IMR-90 (cell line): ENCODE data around the gene CXCL16. TPM values are rescaled to one million over a fixed set of nuclear protein-coding genes. Genes with fewer than 3 reads are reported as not detected.

ENCODE experiments used
- ATAC-seq: fragments of 200-7000 bp; cut with Tn5 transposase; 2 replicates; pipeline ENCODE4 v1.9.1; 2020; ENCODE audit warnings: low read depth, mild to moderate bottlenecking, moderate library complexity
- BruUV-seq: library from RNA; stranded (reverse); fragments of 400-500 nt; replicated peaks from 2 replicates; lab custom pipeline; 2021; lab: Mats Ljungman, UMichigan
- CTCF ChIA-PET: fragments of 300-600 bp; formaldehyde crosslinking; extraction: SDS; loops from one replicate; lab custom pipeline; 2021; ENCODE audit warnings: antibody characterized with exemption; lab: Yijun Ruan, JAX
- POLR2A ChIA-PET: fragments of 300-600 bp; sonication (Branson Sonifier 250); formaldehyde crosslinking; loops from one replicate; lab custom pipeline; 2022; ENCODE audit warnings: antibody characterized with exemption; ENCODE audit not compliant: unreplicated experiment; lab: Charles Lee
- DNase-seq: peaks from one replicate; pipeline ENCODE4 v3.0.0; 2013
- H2AFZ ChIP-seq: replicated peaks from 2 replicates; pipeline ENCODE3; 2013; ENCODE audit warnings: low read length, mild to moderate bottlenecking; ENCODE audit not compliant: poor library complexity
- H2AK5ac ChIP-seq: 2 replicates; pipeline ENCODE4 v1.6.1; 2013; ENCODE audit warnings: low read depth, low read length, inconsistent platforms
- H2AK9ac ChIP-seq: replicated peaks from 2 replicates; pipeline ENCODE3; 2013; ENCODE audit warnings: mild to moderate bottlenecking, low read depth, low read length, moderate library complexity; ENCODE audit not compliant: poor library complexity
- H2BK120ac ChIP-seq: 2 replicates; pipeline ENCODE4 v1.6.1; 2013; ENCODE audit warnings: low read depth, low read length, inconsistent platforms
- H2BK15ac ChIP-seq: 3 replicates; pipeline ENCODE4 v1.6.1; 2013; ENCODE audit warnings: low read depth, low read length, inconsistent platforms
- H2BK20ac ChIP-seq: 2 replicates; pipeline ENCODE4 v1.6.1; 2013; ENCODE audit warnings: low read depth, mild to moderate bottlenecking, inconsistent platforms, low read length, moderate library complexity
- H2BK5ac ChIP-seq: 2 replicates; pipeline ENCODE4 v1.6.1; 2013; ENCODE audit warnings: mild to moderate bottlenecking, low read depth, low read length, inconsistent platforms; ENCODE audit not compliant: poor library complexity, severe bottlenecking
- H3K14ac ChIP-seq: replicated peaks from 2 replicates; pipeline ENCODE4 v1.6.1; 2013; ENCODE audit warnings: low read depth, low read length, inconsistent platforms
- H3K18ac ChIP-seq: 2 replicates; pipeline ENCODE4 v1.6.1; 2013; ENCODE audit warnings: low read depth, low read length, control low read depth
- H3K23ac ChIP-seq: 2 replicates; pipeline ENCODE4 v1.6.1; 2013; ENCODE audit warnings: low read depth, low read length, inconsistent platforms
- H3K27ac ChIP-seq: 2 replicates; pipeline ENCODE4 v1.5.1; 2013; ENCODE audit warnings: mild to moderate bottlenecking, control low read depth, low read length; ENCODE audit not compliant: insufficient read depth
- H3K27me3 ChIP-seq: 2 replicates; pipeline ENCODE4 v1.6.1; 2013; ENCODE audit warnings: low read length; ENCODE audit not compliant: control insufficient read depth, insufficient read depth
- H3K36me3 ChIP-seq: 2 replicates; pipeline ENCODE4 v1.6.1; 2013; ENCODE audit warnings: low read length, mixed read lengths; ENCODE audit not compliant: control insufficient read depth, insufficient read depth
- H3K4ac ChIP-seq: 2 replicates; pipeline ENCODE4 v1.6.1; 2013; ENCODE audit warnings: low read depth, low read length, inconsistent platforms
- H3K4me1 ChIP-seq: 2 replicates; pipeline ENCODE4 v1.6.1; 2013; ENCODE audit warnings: low read length, mixed read lengths; ENCODE audit not compliant: control insufficient read depth, insufficient read depth
- H3K4me2 ChIP-seq: 2 replicates; pipeline ENCODE4 v1.6.1; 2013; ENCODE audit warnings: low read depth, mild to moderate bottlenecking, control low read depth, low read length, moderate library complexity
- H3K4me3 ChIP-seq: 2 replicates; pipeline ENCODE4 v1.5.1; 2013; ENCODE audit warnings: low read depth, mild to moderate bottlenecking, control low read depth, low read length, moderate library complexity; ENCODE audit not compliant: insufficient read depth
- H3K56ac ChIP-seq: 2 replicates; pipeline ENCODE4 v1.6.1; 2013; ENCODE audit warnings: low read length, inconsistent platforms; ENCODE audit not compliant: insufficient read depth; ENCODE audit errors: extremely low read depth
- H3K79me1 ChIP-seq, 2 experiments: 2 replicates each; pipeline ENCODE4 v1.6.1; 2013; ENCODE audit warnings: low read length in 2 of 2, inconsistent platforms in 1 of 2, low read depth in 1 of 2
- H3K9ac ChIP-seq: 2 replicates; pipeline ENCODE4 v1.6.1; 2013; ENCODE audit warnings: low read depth, low read length, control low read depth
- H3K9me1 ChIP-seq: 2 replicates; pipeline ENCODE4 v1.6.1; 2013; ENCODE audit warnings: low read length, inconsistent platforms; ENCODE audit not compliant: insufficient read depth
- H3K9me3 ChIP-seq: 2 replicates; pipeline ENCODE4 v1.6.1; 2013; ENCODE audit warnings: low read length; ENCODE audit not compliant: control insufficient read depth, insufficient read depth
- H4K20me1 ChIP-seq: 2 replicates; pipeline ENCODE4 v1.6.1; 2013; ENCODE audit warnings: low read length, inconsistent platforms; ENCODE audit not compliant: insufficient read depth
- H4K5ac ChIP-seq: 2 replicates; pipeline ENCODE4 v1.6.1; 2013; ENCODE audit warnings: mild to moderate bottlenecking, low read depth, low read length, control low read depth
- H4K8ac ChIP-seq, 2 experiments: 2 replicates each; pipeline ENCODE4 v1.6.1; 2013; ENCODE audit warnings: low read depth in 2 of 2, low read length in 2 of 2, control low read depth in 1 of 2, inconsistent platforms in 1 of 2
- H4K91ac ChIP-seq: 2 replicates; pipeline ENCODE4 v1.6.1; 2013; ENCODE audit warnings: low read depth, low read length, inconsistent platforms; ENCODE audit not compliant: insufficient read depth
- BHLHE40 ChIP-seq: fragments of 150-350 bp; IDR thresholded peaks from 2 replicates; pipeline ENCODE4 v1.6.1; 2016; ENCODE audit warnings: mild to moderate bottlenecking, low read depth, low read length
- CEBPB ChIP-seq: IDR thresholded peaks from 2 replicates; pipeline ENCODE4 v1.6.1; 2012; ENCODE audit warnings: low read depth, low read length, improper control_type of control experiment
- CTCF ChIP-seq: conservative IDR thresholded peaks from 2 replicates; pipeline ENCODE4 v1.5.1; 2012; ENCODE audit warnings: mild to moderate bottlenecking, low read depth, low read length, improper control_type of control experiment
- ELK1 ChIP-seq: fragments of 150-350 bp; IDR thresholded peaks from 2 replicates; pipeline ENCODE4 v1.6.1; 2016; ENCODE audit warnings: low read depth, mild to moderate bottlenecking, low read length, moderate library complexity, borderline replicate concordance
- FOS ChIP-seq: fragments of 150-350 bp; IDR thresholded peaks from 2 replicates; pipeline ENCODE4 v1.6.1; 2016; ENCODE audit warnings: low read depth, low read length
- MAFK ChIP-seq: IDR thresholded peaks from 2 replicates; pipeline ENCODE4 v1.6.1; 2012; ENCODE audit warnings: low read depth, low read length, improper control_type of control experiment
- MAZ ChIP-seq: IDR thresholded peaks from 2 replicates; pipeline ENCODE4 v1.6.1; 2012; ENCODE audit warnings: low read depth, mild to moderate bottlenecking, low read length, improper control_type of control experiment, moderate library complexity, borderline replicate concordance
- MXI1 ChIP-seq: IDR thresholded peaks from 2 replicates; pipeline ENCODE4 v1.6.1; 2012; ENCODE audit warnings: low read depth, mild to moderate bottlenecking, low read length, moderate library complexity, borderline replicate concordance
- NFE2L2 ChIP-seq: fragments of 150-350 bp; IDR thresholded peaks from 2 replicates; pipeline ENCODE4 v1.6.1; 2016; ENCODE audit warnings: low read depth, mild to moderate bottlenecking, low read length
- POLR2A ChIP-seq: IDR thresholded peaks from 2 replicates; pipeline ENCODE4 v1.6.1; 2012; ENCODE audit warnings: mild to moderate bottlenecking, low read depth, low read length
- RAD21 ChIP-seq: IDR thresholded peaks from 2 replicates; pipeline ENCODE4 v1.6.1; 2012; ENCODE audit warnings: low read length, improper control_type of control experiment
- RCOR1 ChIP-seq: IDR thresholded peaks from 2 replicates; pipeline ENCODE4 v1.6.1; 2012; ENCODE audit warnings: mild to moderate bottlenecking, low read length, improper control_type of control experiment; ENCODE audit not compliant: insufficient replicate concordance
- SMC3 ChIP-seq: fragments of 150-350 bp; IDR thresholded peaks from 2 replicates; pipeline ENCODE4 v1.6.1; 2016; ENCODE audit warnings: low read depth, mild to moderate bottlenecking, antibody characterized with exemption, low read length, moderate library complexity
- WGBS, 2 experiments: methylation state at CpG; one replicate each; pipeline versions ENCODE4 v1.1.5 to v1.1.7; 2013; ENCODE audit warnings: missing lambda C conversion rate in 2 of 2; ENCODE audit not compliant: insufficient read length in 1 of 2; ENCODE audit errors: extremely low coverage in 2 of 2; 5-methylcytosine and 5-hydroxymethylcytosine counted together
- dilution Hi-C: fragments of 300-500 bp; cut with HindIII; formaldehyde crosslinking; loops from one replicate; pipeline ENCODE4 v1.14.3; 2018; ENCODE audit warnings: low sequenced_read_pairs; ENCODE audit not compliant: unreplicated experiment
- in situ Hi-C: fragments of 300-500 bp; cut with MboI; formaldehyde crosslinking; loops from 3 replicates; pipeline ENCODE4 v1.14.3; 2019; ENCODE audit warnings: low sequenced_read_pairs, inconsistent platforms, mixed read lengths
- intact Hi-C: fragments of 100-400 bp; cut with micrococcal nuclease; formaldehyde crosslinking; loops from 2 replicates; pipeline ENCODE4 v1.10.0; 2022
- polyA plus RNA-seq, 3 experiments: library from polyadenylated mRNA; depleted of rRNA; stranded (reverse); fragments of >200 nt; gene quantifications; 2 replicates each; pipeline ENCODE4 v1.2.3, GENCODE V29; 2012; ENCODE audit warnings: low replicate concordance in 1 of 3
- total RNA-seq: library from RNA; depleted of rRNA; stranded (reverse); fragments of >200 nt; gene quantifications from 2 replicates; pipeline ENCODE4 v1.2.3, GENCODE V29; 2012

Gene CXCL16
- total and polyA plus RNA-seq, 2 of the 4 experiments (the other 2 are of a cell fraction): 0.36 to 1.6 TPM

DNA sequence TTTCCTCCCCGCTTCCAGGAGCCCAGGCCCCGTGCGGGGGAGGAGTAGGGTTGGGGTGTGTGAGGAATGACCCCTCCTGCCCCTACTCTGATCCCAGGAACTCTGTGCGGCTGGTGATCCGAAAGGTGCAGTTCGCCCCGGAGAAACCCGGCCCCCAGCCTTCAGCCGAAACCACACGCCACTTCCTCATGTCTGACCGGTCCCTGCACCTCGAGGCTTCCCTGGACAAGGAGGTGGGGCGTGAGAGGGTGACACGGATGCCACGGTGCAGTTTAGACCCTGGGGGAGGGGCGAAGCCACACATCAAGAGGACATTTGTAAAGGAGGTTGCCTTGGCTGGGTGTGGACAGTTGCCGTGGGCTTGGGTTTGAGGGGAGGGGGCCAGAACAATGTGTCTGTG lies 21.9 kb downstream of the CXCL16 start:
- H3K79me1 ChIP-seq: no peaks in the 10 kb centered on the region
- H4K91ac ChIP-seq: no peak overlapping the region
- no peak overlapping the region for H3K23ac ChIP-seq
- H3K4ac ChIP-seq: no peak overlapping the region
- no peak overlapping the region for H3K18ac ChIP-seq
- peaks cover 2% of the 10 kb centered on the region; the same call in 1 of the 2 replicates for H3K36me3 ChIP-seq
- no peak overlapping the region for H3K9ac ChIP-seq
- H2AK5ac ChIP-seq: no peak overlapping the region
- H3K27me3 ChIP-seq: no peaks in the 10 kb centered on the region
- H3K14ac ChIP-seq: no peak overlapping the region
- intact Hi-C loops (no loop called here), in situ Hi-C loops (loop anchor here (10.0 kb wide), 1 partner anchor 167 kb away; no protein-coding TSS in a partner anchor), dilution Hi-C loops (no loop called here)
- no peak for DNase-seq
- no peak overlapping the region for H2BK5ac ChIP-seq
- H3K27ac ChIP-seq: no peak overlapping the region
- ChIA-PET POLR2A (no interaction called here), CTCF (no interaction called here)
- BruUV-seq: no TSS peak
- no peak overlapping the region for H2BK20ac ChIP-seq
- no peak overlapping the region for H4K5ac ChIP-seq
- no peak overlapping the region for H2AFZ ChIP-seq
- H2BK120ac ChIP-seq: no peak overlapping the region
- no peak for ATAC-seq
- H3K4me3 ChIP-seq: no peak overlapping the region
- H3K4me2 ChIP-seq: no peak overlapping the region
- no peak overlapping the region for H2BK15ac ChIP-seq
- no CpG with 5 or more reads among the region's 17 CpGs for WGBS, 2 experiments
- H3K9me3 ChIP-seq: no peaks in the 10 kb centered on the region
- no peak for TF ChIP-seq BHLHE40
- TF ChIP-seq MAFK: no peak
- TF ChIP-seq MAZ: no peak
- no peak for TF ChIP-seq FOS
- no peak for TF ChIP-seq MXI1
- no peak for TF ChIP-seq RCOR1
- TF ChIP-seq RAD21: no peak
- no peak for TF ChIP-seq CTCF
- TF ChIP-seq CEBPB: no peak
- no peak for TF ChIP-seq NFE2L2
- no peak for TF ChIP-seq POLR2A
- TF ChIP-seq ELK1: no peak
- TF ChIP-seq SMC3: no peak
- no peak overlapping the region for H4K8ac ChIP-seq
- no peak overlapping the region for H2AK9ac ChIP-seq
- peaks cover 5% of the 10 kb centered on the region for H3K9me1 ChIP-seq
- no peak overlapping the region for H3K56ac ChIP-seq
- H4K20me1 ChIP-seq: 0 out of 2 replicates have a peak, but pooled peaks cover 3% of the 10 kb centered on the region
- peaks cover 5% of the 10 kb centered on the region for H3K4me1 ChIP-seq
